Hypothalamus (tissue), 51 donors: ENCODE results near the gene SPECC1.
"Not testable (repeated sequence)": the region's sequence is repeated elsewhere in the genome, so short reads cannot be mapped to it uniquely, and the experiment has no call there.

ENCODE experiments used
- DNase-seq, 51 donors: peaks; one replicate each; lab custom pipeline; 2025; lab: John Stamatoyannopoulos, UW

Gene SPECC1

GRCh38 chr17:20321357-20321756 is 312.2 kb downstream of the SPECC1 start:
- not testable (repeated sequence) for DNase-seq

GRCh38 chr17:20327739-20328138 is 318.6 kb downstream of the SPECC1 start:
- DNase-seq, result not testable (repeated sequence)

DNA sequence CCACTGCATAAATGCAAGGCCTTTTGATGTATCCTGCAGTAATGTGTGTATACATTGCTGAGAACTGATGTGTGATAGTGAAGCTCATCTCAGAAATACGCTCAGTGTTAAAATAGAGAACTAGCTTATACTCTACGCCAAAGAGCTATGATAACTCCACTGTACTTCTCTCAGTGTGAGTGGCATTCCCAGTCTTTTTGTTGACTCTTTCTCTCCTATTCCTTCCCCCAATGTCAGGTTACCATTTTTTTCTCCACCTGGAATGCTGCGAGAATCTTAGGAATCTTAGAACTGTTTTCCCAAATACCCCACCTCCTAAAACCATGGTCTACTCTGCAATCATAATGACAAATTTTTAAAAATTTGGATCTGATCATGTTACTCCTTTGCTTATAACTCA is 342.2 kb downstream of the SPECC1 start:
- DNase-seq, result not testable (repeated sequence)

DNA sequence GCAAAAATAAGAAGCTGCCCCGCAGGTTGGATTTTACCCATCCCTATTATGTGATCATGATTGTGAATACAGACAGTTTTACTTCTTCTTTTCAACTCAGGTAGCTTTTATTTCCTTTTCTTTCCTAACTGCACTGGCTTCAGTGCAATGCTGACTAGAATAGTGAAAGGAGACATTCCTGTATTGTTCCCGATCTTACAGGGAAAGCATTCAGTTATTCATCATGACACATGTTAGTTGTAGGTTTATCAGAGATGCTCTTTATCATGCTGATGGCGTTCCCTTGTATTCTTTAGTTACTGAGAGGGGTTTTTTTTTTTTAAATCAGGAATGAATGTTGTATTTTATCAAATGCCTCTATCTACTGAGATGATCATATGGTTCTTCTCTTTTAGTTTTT is 343.4 kb downstream of the SPECC1 start:
- not testable (repeated sequence) for DNase-seq

GRCh38 chr17:20363846-20364245 is 354.7 kb downstream of the SPECC1 start:
- DNase-seq, result not testable (repeated sequence)
